Thoracic aorta endothelial cell (primary cell): ENCODE measurements around the gene BPIFA1. TPM values are rescaled to one million over a fixed set of nuclear protein-coding genes. Genes with fewer than 3 reads are reported as not detected.

Experiments used
- total RNA-seq: library from RNA; depleted of rRNA; stranded (reverse); fragments of >200 nt; gene quantifications from 2 replicates; pipeline ENCODE4 v1.2.3, GENCODE V29; 2012

The BPIFA1 gene
- not detected in 2 replicates for total RNA-seq

DNA sequence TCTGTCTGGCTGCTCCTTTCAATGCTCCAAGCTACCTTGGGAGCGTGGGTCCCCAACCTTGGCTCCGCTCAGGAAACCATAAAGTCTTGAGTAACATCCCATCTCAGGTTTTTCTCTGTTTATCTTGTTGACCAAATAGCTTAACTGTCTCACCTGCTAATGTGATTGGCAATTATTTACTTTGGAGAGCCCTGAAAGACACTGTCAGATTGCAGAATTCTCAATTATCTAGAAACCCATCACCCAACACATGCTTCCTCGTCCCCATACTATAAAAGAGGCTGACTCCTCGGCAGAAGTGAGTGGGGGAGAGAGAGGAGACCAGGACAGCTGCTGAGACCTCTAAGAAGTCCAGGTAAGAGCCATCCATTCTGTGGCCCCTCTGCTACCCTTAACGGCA lies at the start of gene BPIFA1:
TSS of gene BPIFA1 (plus strand) at position 301 of the 400 bp plus-strand sequence. CDS start 1,716 bp downstream, outside the sequence.

DNA sequence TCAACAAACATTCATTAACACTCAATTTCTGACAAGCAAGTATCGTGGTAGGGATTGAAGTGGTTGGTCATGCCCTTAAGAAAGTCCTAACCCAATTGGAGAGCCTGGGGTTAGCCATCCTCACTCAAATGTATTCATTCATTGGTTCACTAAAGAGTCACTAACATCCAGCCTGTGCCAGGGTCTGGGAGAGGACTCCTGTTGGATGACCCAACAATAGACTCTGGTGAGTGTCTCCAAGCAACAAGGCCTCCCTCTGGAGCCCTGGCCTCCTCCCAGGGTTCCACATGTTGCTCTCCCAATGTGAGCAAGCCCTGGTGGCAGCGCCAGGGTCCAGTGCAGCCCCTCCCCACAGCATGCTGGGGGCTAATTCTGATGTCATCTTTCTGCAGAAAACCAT lies 18.7 kb upstream of the BPIFA1 start, which contains the start of gene BPIFA3:
TSS of gene BPIFA3 (plus strand) at position 301 of the 400 bp plus-strand sequence. CDS start 185 bp downstream, outside the sequence.

DNA sequence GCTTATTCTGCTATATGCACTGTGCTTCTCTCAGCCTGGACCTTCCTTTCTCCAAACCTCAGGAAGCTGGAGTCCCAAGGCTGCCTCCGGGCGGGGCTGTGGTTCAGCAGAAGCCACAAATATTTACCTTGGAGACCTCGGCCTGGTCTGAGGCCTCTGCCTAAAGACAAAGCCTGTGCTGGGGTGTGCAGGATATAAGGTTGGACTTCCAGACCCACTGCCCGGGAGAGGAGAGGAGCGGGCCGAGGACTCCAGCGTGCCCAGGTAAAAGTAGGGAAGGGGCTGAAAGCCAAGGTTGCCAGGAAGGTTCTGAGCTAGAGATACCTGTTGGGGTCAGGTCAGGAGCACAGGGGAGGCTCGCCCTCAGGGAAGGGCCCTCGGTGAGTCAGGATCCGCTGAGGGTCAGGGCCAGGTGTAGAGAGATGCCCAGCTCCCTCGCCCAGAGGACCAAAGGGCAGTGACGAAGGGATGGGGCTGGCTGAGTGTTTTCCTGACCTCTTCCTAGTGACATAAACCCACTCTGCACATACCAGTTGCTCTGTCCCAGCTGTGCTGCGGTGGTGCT lies 47.3 kb downstream of the BPIFA1 start, which contains the start of gene BPIFB1:
TSS of gene BPIFB1 (plus strand) at position 224 of the 565 bp plus-strand sequence. CDS start 2,860 bp downstream, outside the sequence.

Other genes starting within 250 kb of the BPIFA1 start
- not detected in 2 replicates for gene SUN5, start 231.6 kb upstream of the BPIFA1 start, total RNA-seq
- not detected in 2 replicates for gene BPIFB2, start 228.3 kb upstream of the BPIFA1 start, total RNA-seq
- gene BPIFB6, start 204.3 kb upstream of the BPIFA1 start, total RNA-seq: not detected in 2 replicates
- gene BPIFB3, start 182.1 kb upstream of the BPIFA1 start, total RNA-seq: not detected in 2 replicates
- not detected in 2 replicates for gene BPIFB4, start 156.4 kb upstream of the BPIFA1 start, total RNA-seq
- not detected in 2 replicates for gene BPIFA2, start 67.8 kb upstream of the BPIFA1 start, total RNA-seq
- gene BPIFA3, start 18.6 kb upstream of the BPIFA1 start, total RNA-seq: not detected in 2 replicates
- not detected in 2 replicates for gene BPIFB1, start 47.2 kb downstream of the BPIFA1 start, total RNA-seq
- 25.5 and 25.8 TPM in 2 replicates for gene CDK5RAP1, start 165.5 kb downstream of the BPIFA1 start, total RNA-seq
- 5.3 and 7.6 TPM in 2 replicates for gene SNTA1, start 207.8 kb downstream of the BPIFA1 start, total RNA-seq